GM12878 (cell line): ENCODE data around the gene GNG12. TPM values are rescaled to one million over a fixed set of nuclear protein-coding genes. Genes with fewer than 3 reads are reported as not detected.

Source experiments
- ATAC-seq: fragments of 200-7000 bp; cut with Tn5 transposase; 3 replicates; pipeline ENCODE4 v1.9.1; 2020; ENCODE audit warnings: mild to moderate bottlenecking, moderate library complexity
- BruUV-seq: library from RNA; stranded (reverse); fragments of 400-500 nt; replicated peaks from 2 replicates; lab custom pipeline; 2021; lab: Mats Ljungman, UMichigan
- CTCF ChIA-PET: fragments of 300-600 bp; sonication (Branson Sonifier 250); formaldehyde crosslinking; extraction: SDS; loops from one replicate; lab custom pipeline; 2021; ENCODE audit warnings: inconsistent platforms; lab: Yijun Ruan, JAX
- POLR2A ChIA-PET: fragments of 350-600 bp; formaldehyde crosslinking; extraction: SDS; loops from one replicate; lab custom pipeline; 2021; ENCODE audit warnings: inconsistent platforms; lab: Charles Lee
- RAD21 ChIA-PET: fragments of 300-600 bp; sonication (Branson Sonifier 250); formaldehyde crosslinking; loops from one replicate; lab custom pipeline; 2023; ENCODE audit warnings: antibody characterized with exemption; ENCODE audit not compliant: unreplicated experiment; lab: Charles Lee
- SMC1A ChIA-PET: fragments of 300-600 bp; sonication (Branson Sonifier 250); formaldehyde crosslinking; loops from one replicate; lab custom pipeline; 2023; ENCODE audit not compliant: unreplicated experiment, uncharacterized antibody; lab: Charles Lee
- DNase-seq: peaks from one replicate; pipeline ENCODE4 v3.0.0-alpha.2; 2011; ENCODE audit warnings: low read depth, low spot score
- FAIRE-seq: peaks from 3 replicates; lab custom pipeline; 2011; peaks lifted over from hg19 to GRCh38; lab: Jason Lieb, UNC
- H2AFZ ChIP-seq: 2 replicates; pipeline ENCODE4 v1.6.0; 2011; ENCODE audit warnings: low read depth, low read length, control low read depth; ENCODE audit not compliant: control insufficient read depth
- H3K27ac ChIP-seq: 2 replicates; pipeline ENCODE4 v1.5.1; 2011; ENCODE audit warnings: control low read depth; ENCODE audit not compliant: control insufficient read depth, insufficient read depth
- H3K27me3 ChIP-seq, 2 experiments: replicated peaks in 1 of 2; 2 replicates each; pipeline versions ENCODE4 v1.6.0 to v1.6.1; 2011; ENCODE audit warnings: low read length in 1 of 2; ENCODE audit not compliant: control insufficient read depth in 2 of 2, insufficient read depth in 2 of 2
- H3K36me3 ChIP-seq, 2 experiments: 2 replicates each; pipeline ENCODE4 v1.5.1; 2011; ENCODE audit warnings: low read length in 1 of 2; ENCODE audit not compliant: control insufficient read depth in 2 of 2, insufficient read depth in 2 of 2
- H3K4me1 ChIP-seq: 2 replicates; pipeline ENCODE4 v1.6.1; 2011; ENCODE audit warnings: mild to moderate bottlenecking, low read length, moderate library complexity, mixed read lengths; ENCODE audit not compliant: control insufficient read depth, insufficient read depth
- H3K4me2 ChIP-seq: 2 replicates; pipeline ENCODE4 v1.6.0; 2011; ENCODE audit warnings: control low read depth; ENCODE audit not compliant: control insufficient read depth, insufficient read depth
- H3K4me3 ChIP-seq: fragments of 200-600 bp; sonication (generic); 2 replicates; pipeline ENCODE4 v1.5.1; 2016
- H3K79me2 ChIP-seq: 2 replicates; pipeline ENCODE4 v1.6.0; 2011; ENCODE audit warnings: low read length; ENCODE audit not compliant: control insufficient read depth, insufficient read depth
- H3K9ac ChIP-seq: 2 replicates; pipeline ENCODE4 v1.8.0; 2011; ENCODE audit warnings: low read length, control low read depth, mixed read lengths; ENCODE audit not compliant: control insufficient read depth, insufficient read depth
- H3K9me3 ChIP-seq: replicated peaks from 3 replicates; pipeline ENCODE4 v1.5.1; 2011; ENCODE audit warnings: mild to moderate bottlenecking, low read length; ENCODE audit not compliant: control insufficient read depth, insufficient read depth
- H4K20me1 ChIP-seq: 2 replicates; pipeline ENCODE4 v1.6.0; 2011; ENCODE audit not compliant: control insufficient read depth, insufficient read depth
- BCL11A ChIP-seq: IDR thresholded peaks from 2 replicates; pipeline ENCODE4 v1.6.1; 2011; ENCODE audit warnings: low read depth, low read length
- CBFB ChIP-seq: IDR thresholded peaks from 2 replicates; pipeline ENCODE4 v1.6.1; 2016; ENCODE audit warnings: antibody characterized with exemption, low read depth
- CHD2 ChIP-seq: IDR thresholded peaks from 2 replicates; pipeline ENCODE4 v1.6.1; 2011; ENCODE audit warnings: low read depth, low read length, improper control_type of control experiment, borderline replicate concordance
- EED ChIP-seq: sonication (generic); IDR thresholded peaks from 2 replicates; pipeline ENCODE4 v1.6.1; 2016; ENCODE audit warnings: antibody characterized with exemption, low read depth
- EZH2 ChIP-seq: IDR thresholded peaks from 2 replicates; pipeline ENCODE4 v1.6.1; 2012; ENCODE audit warnings: low read depth, mild to moderate bottlenecking, control low read depth, inconsistent platforms, low read length, borderline replicate concordance; ENCODE audit not compliant: control insufficient read depth
- FOXK2 ChIP-seq: fragments of 450-650 bp; IDR thresholded peaks from 2 replicates; pipeline ENCODE4 v1.6.1; 2017; ENCODE audit warnings: mild to moderate bottlenecking, moderate library complexity
- HDAC6 ChIP-seq: fragments of 200-600 bp; sonication (generic); IDR thresholded peaks from one replicate; pipeline ENCODE4 v1.8.0; 2017; ENCODE audit warnings: antibody characterized with exemption; ENCODE audit not compliant: unreplicated experiment
- MTA3 ChIP-seq: IDR thresholded peaks from 2 replicates; pipeline ENCODE4 v1.6.1; 2012; ENCODE audit warnings: low read length, inconsistent platforms, borderline replicate concordance
- NFYA ChIP-seq: IDR thresholded peaks from 2 replicates; pipeline ENCODE4 v1.6.1; 2011; ENCODE audit warnings: low read depth, mild to moderate bottlenecking, low read length, improper control_type of control experiment, borderline replicate concordance
- SIN3A ChIP-seq: IDR thresholded peaks from 2 replicates; pipeline ENCODE4 v1.6.1; 2012; ENCODE audit warnings: low read depth, low read length, improper control_type of control experiment
- SMC3 ChIP-seq: IDR thresholded peaks from 2 replicates; pipeline ENCODE4 v1.6.1; 2011; ENCODE audit warnings: low read length, improper control_type of control experiment, borderline replicate concordance
- SPI1 ChIP-seq: IDR thresholded peaks from 2 replicates; pipeline ENCODE4 v1.6.1; 2011; ENCODE audit warnings: low read depth, mild to moderate bottlenecking, low read length, moderate library complexity, borderline replicate concordance; ENCODE audit not compliant: insufficient read depth
- TARDBP ChIP-seq: IDR thresholded peaks from 2 replicates; pipeline ENCODE4 v1.6.1; 2016; ENCODE audit warnings: borderline replicate concordance
- WGBS: methylation state at CpG from one replicate; pipeline ENCODE4 v1.1.6; 2016; ENCODE audit warnings: low lambda C conversion rate; ENCODE audit not compliant: insufficient replicate concordance, insufficient coverage; ENCODE audit errors: missing lambda C conversion rate; 5-methylcytosine and 5-hydroxymethylcytosine counted together
- in situ Hi-C: fragments of 300-500 bp; cut with MboI; formaldehyde crosslinking; loops from 9 replicates; pipeline ENCODE4 v1.14.3; 2018; ENCODE audit warnings: mixed read lengths
- intact Hi-C: fragments of 100-400 bp; cut with micrococcal nuclease; formaldehyde crosslinking; loops from one replicate; pipeline ENCODE4 v1.14.2; 2022; ENCODE audit not compliant: unreplicated experiment
- polyA plus RNA-seq, 11 experiments: library from polyadenylated mRNA; depleted of rRNA in 4 of 11; unstranded in 6 of 11; stranded (reverse) in 5 of 11; fragments of >200 nt; fragmentation: Nextera tagmentation in 4 of 11; fragmentation: Illumina TruSeq in 1 of 11; extraction: Ambion mirVana in 4 of 11; extraction: Trizol in 1 of 11; gene quantifications; 1 replicate in 1 of 11; 2 replicates in 10 of 11; pipeline versions ENCODE4 v1.2.1 to v1.2.3, GENCODE V29; 2011 to 2016; ENCODE audit warnings: inconsistent platforms in 2 of 11, missing spikeins in 2 of 11, low read depth in 1 of 11
- total RNA-seq, 4 experiments: library from RNA; depleted of rRNA in 3 of 4; stranded (reverse); fragments of >200 nt in 3 of 4; fragmentation: Illumina TruSeq in 1 of 4; extraction: Trizol in 1 of 4; gene quantifications; 2 replicates each; pipeline versions ENCODE4 v1.2.1 to v1.2.3, GENCODE V29; 2013 to 2021

The GNG12 gene
- total and polyA plus RNA-seq, 10 of the 15 experiments (the other 5 are each of a cell fraction or from before 2014, with no cell fraction given) = 0.22 to 32.8 (median 0.35) TPM

- TF ChIP-seq EZH2 (no peak), SMC3 (no peak)
These were observed 7.7 kb downstream of the GNG12 start (continued) for GRCh38 chr1:67825591-67825990.

- Histone ChIP-seq H3K27ac (no peak overlapping the region), H2AFZ (no peak overlapping the region), H4K20me1 (no peaks in the 10 kb centered on the region), H3K9me3 (no peaks in the 10 kb centered on the region), H3K79me2 (no peaks in the 10 kb centered on the region), H3K4me2 (no peak overlapping the region), H3K36me3 (no peaks in the 10 kb centered on the region), H3K4me3 (no peak overlapping the region), H3K4me1 (no peaks in the 10 kb centered on the region)
- WGBS = 0% methylated on average over 1 of the region's 1 CpG
- ChIA-PET POLR2A (interaction anchor here (0.6 to 1.0 kb wide), 3 partner anchors 10 to 890 kb away, joined by 4 to 5 read pairs (median 4); no protein-coding TSS in a partner anchor), RAD21 (interaction anchor here (0.8 to 15.4 kb wide), 4 partner anchors 8 to 57 kb away, joined by 3 to 320 read pairs (median 112); partner anchors contain the start of gene GNG12), CTCF (interaction anchor here (1.0 to 16.7 kb wide), 4 partner anchors 10 to 56 kb away, joined by 3 to 298 read pairs (median 54); no protein-coding TSS in a partner anchor)
- DNase-seq = no peak
- intact Hi-C loops = no loop called here
- no TSS peak for BruUV-seq
- in situ Hi-C loops = no loop called here
- ATAC-seq = no peak
- no peak for TF ChIP-seq FOXK2
- TF ChIP-seq TARDBP = no peak
- no peak for TF ChIP-seq MTA3
- no peak for TF ChIP-seq NFYA
- no peak for TF ChIP-seq HDAC6
- no peak for TF ChIP-seq SPI1
- no peak for TF ChIP-seq EED
- no peak for TF ChIP-seq SIN3A
- no peak for TF ChIP-seq BCL11A
- TF ChIP-seq CHD2 = no peak
- no peak for TF ChIP-seq CBFB
- TF ChIP-seq, all 136 proteins: peak for 0
- SMC1A ChIA-PET = interaction anchor here (0.6 to 47.8 kb wide), 5 partner anchors 11 to 51 kb away, joined by 3 to 1058 read pairs (median 24); no protein-coding TSS in a partner anchor
- Histone ChIP-seq H3K9ac (no peak overlapping the region), H3K27me3 (peaks cover 0 to 3% of the 10 kb centered on the region in 2 experiments; a peak in 1 of 4 replicates)
- no peak for FAIRE-seq
These were observed 8.5 kb downstream of the GNG12 start for GRCh38 chr1:67824766-67825165.
